ENCODE data around the gene GIGYF1.

DNA sequence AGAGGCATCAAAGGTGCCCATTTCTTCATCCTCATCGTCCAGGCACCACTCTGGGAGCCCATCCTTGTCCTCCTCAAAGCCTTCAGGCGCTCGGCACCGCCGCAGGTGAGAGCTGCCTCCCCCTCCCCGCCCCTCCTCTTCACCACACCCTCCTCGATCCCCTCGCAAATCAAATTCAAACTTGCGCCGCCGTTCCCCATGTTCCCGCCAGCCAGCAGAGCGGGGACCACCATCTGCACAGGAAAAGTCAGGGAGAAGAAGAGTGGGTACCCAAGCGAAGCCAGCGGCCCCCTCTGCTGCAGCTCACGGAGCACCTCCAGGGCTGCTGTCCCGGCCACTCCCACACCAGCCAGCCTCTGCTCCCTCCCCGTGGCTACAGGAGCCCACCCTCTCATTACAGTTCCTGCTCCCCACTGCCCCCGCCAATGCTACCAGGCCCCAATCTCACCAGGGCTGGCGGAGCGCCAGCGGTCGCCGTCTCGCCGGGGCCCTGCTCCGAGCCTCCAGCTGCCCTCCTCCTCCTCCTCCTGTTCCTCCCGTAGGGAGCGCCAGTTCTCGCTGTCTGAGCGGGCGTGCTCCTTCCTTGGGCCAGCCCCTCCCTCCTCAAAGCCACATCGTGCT lies 7.7 kb downstream of the GIGYF1 start:
- TF ChIP-seq EZH2 (IDR thresholded peaks at IDR 0.05) (no peak), POLR2AphosphoS5 (IDR thresholded peaks at IDR 0.05; ENCODE audit: borderline replicate concordance, low read depth, low read length) (no peak), FOXP2 (optimal IDR thresholded peaks at IDR 0.05; ENCODE audit: control extremely low read depth, extremely low read length, insufficient read depth) (no peak)
